ENCODE measurements around the gene TTLL6.

GRCh38 chr17:48856122-48856821 lies 39.2 kb upstream of the TTLL6 start:
- TF ChIP-seq CTCF (IDR thresholded peaks at IDR 0.05) = no peak
- no peak for TF ChIP-seq POLR2A (IDR thresholded peaks at IDR 0.05)
